Adrenal gland (tissue), 5 donors: ENCODE measurements around the gene SERPINB6.

ENCODE experiments used
- POLR2A ChIP-seq, 2 donors: fragments of 450-650 bp; IDR thresholded peaks; one replicate each; pipeline ENCODE4 v1.6.1; 2017; ENCODE audit warnings: antibody characterized with exemption in 2 of 2, mild to moderate bottlenecking in 2 of 2, moderate library complexity in 1 of 2
- TF ChIP-seq, protein P1 (sequence below), 6 experiments: fragments of 450-650 bp in 4 of 6; fragments of 200-600 bp in 2 of 6; sonication (generic) in 1 of 6; IDR thresholded peaks; 1 replicate in 5 of 6; 2 replicates in 1 of 6; pipeline versions ENCODE4 v1.5.1 to v1.8.0; 2016 to 2021; ENCODE audit warnings: antibody characterized with exemption in 6 of 6, mild to moderate bottlenecking in 2 of 6, moderate library complexity in 1 of 6
- donor health status: DM: no; HTN: no; CAD: no.

- TF ChIP-seq, protein P1, sequence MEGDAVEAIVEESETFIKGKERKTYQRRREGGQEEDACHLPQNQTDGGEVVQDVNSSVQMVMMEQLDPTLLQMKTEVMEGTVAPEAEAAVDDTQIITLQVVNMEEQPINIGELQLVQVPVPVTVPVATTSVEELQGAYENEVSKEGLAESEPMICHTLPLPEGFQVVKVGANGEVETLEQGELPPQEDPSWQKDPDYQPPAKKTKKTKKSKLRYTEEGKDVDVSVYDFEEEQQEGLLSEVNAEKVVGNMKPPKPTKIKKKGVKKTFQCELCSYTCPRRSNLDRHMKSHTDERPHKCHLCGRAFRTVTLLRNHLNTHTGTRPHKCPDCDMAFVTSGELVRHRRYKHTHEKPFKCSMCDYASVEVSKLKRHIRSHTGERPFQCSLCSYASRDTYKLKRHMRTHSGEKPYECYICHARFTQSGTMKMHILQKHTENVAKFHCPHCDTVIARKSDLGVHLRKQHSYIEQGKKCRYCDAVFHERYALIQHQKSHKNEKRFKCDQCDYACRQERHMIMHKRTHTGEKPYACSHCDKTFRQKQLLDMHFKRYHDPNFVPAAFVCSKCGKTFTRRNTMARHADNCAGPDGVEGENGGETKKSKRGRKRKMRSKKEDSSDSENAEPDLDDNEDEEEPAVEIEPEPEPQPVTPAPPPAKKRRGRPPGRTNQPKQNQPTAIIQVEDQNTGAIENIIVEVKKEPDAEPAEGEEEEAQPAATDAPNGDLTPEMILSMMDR (IDR thresholded peaks at IDR 0.05), result no peak
- TF ChIP-seq POLR2A (IDR thresholded peaks at IDR 0.05), result no peak
These were observed 29.9 kb upstream of the SERPINB6 start for GRCh38 chr6:3001146-3001772.
